Activated naive CD4-positive, alpha-beta T cell treated with anti-CD3 and anti-CD28 coated beads for 36 hours (primary cell): ENCODE data around the gene ATF7. TPM values are rescaled to one million over a fixed set of nuclear protein-coding genes. Genes with fewer than 3 reads are reported as not detected.

Experiments used
- CTCF ChIA-PET: fragments of 350-600 bp; sonication (Branson Sonifier 250); formaldehyde crosslinking; loops from one replicate; lab custom pipeline; 2021; ENCODE audit warnings: antibody characterized with exemption; lab: Charles Lee
- DNase-seq: peaks from one replicate; pipeline ENCODE4 v3.0.0-alpha.2; 2020
- H3K27ac Mint-ChIP-seq: one replicate; pipeline ENCODE4 v1.8.0; 2021; ENCODE audit warnings: mild to moderate bottlenecking, mixed read lengths
- H3K27me3 Mint-ChIP-seq: one replicate; pipeline ENCODE4 v1.8.0; 2021; ENCODE audit warnings: low read depth, mixed read lengths
- H3K36me3 Mint-ChIP-seq: one replicate; pipeline ENCODE4 v1.8.0; 2021; ENCODE audit warnings: low read depth, mixed read lengths
- H3K4me1 Mint-ChIP-seq: one replicate; pipeline ENCODE4 v1.8.0; 2021; ENCODE audit warnings: low read depth, mixed read lengths
- H3K4me3 Mint-ChIP-seq: one replicate; pipeline ENCODE4 v1.8.0; 2021; ENCODE audit warnings: mild to moderate bottlenecking, moderate library complexity, mixed read lengths
- H3K9me3 Mint-ChIP-seq: one replicate; pipeline ENCODE4 v1.8.0; 2021; ENCODE audit warnings: mixed read lengths
- intact Hi-C: fragments of 100-400 bp; cut with micrococcal nuclease; formaldehyde crosslinking; loops from one replicate; pipeline ENCODE4 v1.15.1; 2023
- total RNA-seq, 2 experiments: library from RNA; stranded (reverse); gene quantifications; one replicate each; pipeline ENCODE4 v1.2.3, GENCODE V29; 2021

Gene ATF7
- total RNA-seq, 2 experiments from 2014 or later = 19.7 to 19.8 TPM

GRCh38 chr12:53593031-53593430 lies 33.2 kb downstream of the ATF7 start:
- CTCF ChIA-PET = interaction anchor here (1.4 to 3.3 kb wide), 2 partner anchors 50 to 153 kb away, joined by 3 to 14 read pairs; no protein-coding TSS in a partner anchor
- intact Hi-C loops = no loop called here

GRCh38 chr12:53592426-53592825 lies 33.8 kb downstream of the ATF7 start:
- H3K27ac Mint-ChIP-seq = no peak overlapping the region
- H3K4me3 Mint-ChIP-seq = no peak overlapping the region
- DNase-seq = no peak
- H3K36me3 Mint-ChIP-seq = no peaks in the 10 kb centered on the region
- no peaks in the 10 kb centered on the region for H3K9me3 Mint-ChIP-seq
- peaks cover 40% of the 10 kb centered on the region for H3K4me1 Mint-ChIP-seq
- intact Hi-C loops = no loop called here
- CTCF ChIA-PET = interaction anchor here (3.3 kb wide), 1 partner anchor 49 kb away, joined by 14 read pairs; no protein-coding TSS in a partner anchor
- no peaks in the 10 kb centered on the region for H3K27me3 Mint-ChIP-seq

More at GRCh38 chr12:53593031-53593430, 33.2 kb downstream of the ATF7 start:
- H3K27ac Mint-ChIP-seq = no peak overlapping the region
- no peaks in the 10 kb centered on the region for H3K27me3 Mint-ChIP-seq
- no peak overlapping the region for H3K4me3 Mint-ChIP-seq
- H3K4me1 Mint-ChIP-seq = peaks cover 38% of the 10 kb centered on the region
- no peaks in the 10 kb centered on the region for H3K9me3 Mint-ChIP-seq
- DNase-seq = no peak
- H3K36me3 Mint-ChIP-seq = peaks cover 2% of the 10 kb centered on the region

- intact Hi-C loops = no loop called here
These were observed 34.6 kb downstream of the ATF7 start for GRCh38 chr12:53591301-53592206.

GRCh38 chr12:53590652-53591051 lies 35.5 kb downstream of the ATF7 start:
- Mint-ChIP-seq H3K27ac (no peak overlapping the region), H3K4me3 (no peak overlapping the region), H3K4me1 (peaks cover 45% of the 10 kb centered on the region), H3K27me3 (no peaks in the 10 kb centered on the region), H3K9me3 (no peaks in the 10 kb centered on the region), H3K36me3 (no peaks in the 10 kb centered on the region)
- no peak for DNase-seq
- CTCF ChIA-PET = interaction anchor here (3.3 kb wide), 1 partner anchor 47 kb away, joined by 14 read pairs; no protein-coding TSS in a partner anchor
- intact Hi-C loops = no loop called here

More at GRCh38 chr12:53591301-53592206, 34.6 kb downstream of the ATF7 start:
- Mint-ChIP-seq H3K27me3 (no peaks in the 10 kb centered on the region), H3K27ac (no peak overlapping the region), H3K36me3 (no peaks in the 10 kb centered on the region), H3K4me1 (peaks cover 44% of the 10 kb centered on the region), H3K4me3 (no peak overlapping the region), H3K9me3 (no peaks in the 10 kb centered on the region)
- DNase-seq = no peak
- CTCF ChIA-PET = interaction anchor here (0.6 to 3.3 kb wide), 5 partner anchors 8 to 79 kb away, joined by 3 to 14 read pairs (median 3); no protein-coding TSS in a partner anchor

- no peaks in the 10 kb centered on the region for H3K36me3 Mint-ChIP-seq
- DNase-seq = no peak
- CTCF ChIA-PET = interaction anchor here (1.2 to 1.7 kb wide), 2 partner anchors 46 to 145 kb away, joined by 3 to 7 read pairs; no protein-coding TSS in a partner anchor
- no peak overlapping the region for H3K4me3 Mint-ChIP-seq
- no peak overlapping the region for H3K27ac Mint-ChIP-seq
- peaks cover 45% of the 10 kb centered on the region for H3K4me1 Mint-ChIP-seq
- H3K27me3 Mint-ChIP-seq = no peaks in the 10 kb centered on the region
- intact Hi-C loops = loop anchor here (5.0 kb wide), 1 partner anchor 48 kb away; no protein-coding TSS in a partner anchor
- no peaks in the 10 kb centered on the region for H3K9me3 Mint-ChIP-seq
These were observed 36.3 kb downstream of the ATF7 start for GRCh38 chr12:53589915-53590314.

GRCh38 chr12:53589423-53589822 lies 36.8 kb downstream of the ATF7 start:
- CTCF ChIA-PET = interaction anchor here (0.6 to 1.7 kb wide), 3 partner anchors 46 to 145 kb away, joined by 3 to 7 read pairs (median 4); no protein-coding TSS in a partner anchor
- H3K27ac Mint-ChIP-seq = no peak overlapping the region
- intact Hi-C loops = loop anchor here (5.0 kb wide), 1 partner anchor 47 kb away; no protein-coding TSS in a partner anchor
- H3K4me1 Mint-ChIP-seq = peaks cover 45% of the 10 kb centered on the region
- H3K4me3 Mint-ChIP-seq = no peak overlapping the region
- DNase-seq = no peak
- no peaks in the 10 kb centered on the region for H3K27me3 Mint-ChIP-seq
- no peaks in the 10 kb centered on the region for H3K36me3 Mint-ChIP-seq
- no peaks in the 10 kb centered on the region for H3K9me3 Mint-ChIP-seq

GRCh38 chr12:53588123-53588522 lies 38.1 kb downstream of the ATF7 start:
- no peak for DNase-seq
- no peak overlapping the region for H3K4me3 Mint-ChIP-seq
- no peaks in the 10 kb centered on the region for H3K9me3 Mint-ChIP-seq
- peaks cover 45% of the 10 kb centered on the region for H3K4me1 Mint-ChIP-seq
- CTCF ChIA-PET = interaction anchor here (0.6 kb wide), 1 partner anchor 25 kb away, joined by 6 read pairs; no protein-coding TSS in a partner anchor
- no peaks in the 10 kb centered on the region for H3K27me3 Mint-ChIP-seq
- no peak overlapping the region for H3K27ac Mint-ChIP-seq
- intact Hi-C loops = loop anchor here (1.0 to 5.0 kb wide), 2 partner anchors 27 to 46 kb away; no protein-coding TSS in a partner anchor
- H3K36me3 Mint-ChIP-seq = no peaks in the 10 kb centered on the region

- H3K27ac Mint-ChIP-seq = peak overlapping the region; percentile 4
- H3K9me3 Mint-ChIP-seq = no peaks in the 10 kb centered on the region
- peaks cover 37% of the 10 kb centered on the region for H3K4me1 Mint-ChIP-seq
- no peak for DNase-seq
- CTCF ChIA-PET = interaction anchor here (0.7 to 1.2 kb wide), 2 partner anchors 26 to 812 kb away, joined by 3 read pairs; no protein-coding TSS in a partner anchor
- intact Hi-C loops = loop anchor here (5.0 kb wide), 1 partner anchor 44 kb away; no protein-coding TSS in a partner anchor
- H3K27me3 Mint-ChIP-seq = no peaks in the 10 kb centered on the region
- H3K36me3 Mint-ChIP-seq = no peaks in the 10 kb centered on the region
- H3K4me3 Mint-ChIP-seq = no peak overlapping the region
These were observed 39.4 kb downstream of the ATF7 start for GRCh38 chr12:53586745-53587144.

GRCh38 chr12:53585448-53586125 lies 40.6 kb downstream of the ATF7 start:
- Mint-ChIP-seq H3K27me3 (no peaks in the 10 kb centered on the region), H3K4me3 (no peak overlapping the region), H3K9me3 (no peaks in the 10 kb centered on the region), H3K27ac (no peak overlapping the region), H3K36me3 (no peaks in the 10 kb centered on the region), H3K4me1 (peaks cover 29% of the 10 kb centered on the region)
- intact Hi-C loops = loop anchor here (5.0 kb wide), 1 partner anchor 43 kb away; no protein-coding TSS in a partner anchor
- no peak for DNase-seq
- CTCF ChIA-PET = no interaction called here

- H3K9me3 Mint-ChIP-seq = no peaks in the 10 kb centered on the region
- no peak for DNase-seq
- H3K4me3 Mint-ChIP-seq = no peak overlapping the region
- H3K27me3 Mint-ChIP-seq = no peaks in the 10 kb centered on the region
- CTCF ChIA-PET = no interaction called here
- H3K27ac Mint-ChIP-seq = no peak overlapping the region
- intact Hi-C loops = no loop called here
- peaks cover 31% of the 10 kb centered on the region for H3K4me1 Mint-ChIP-seq
- H3K36me3 Mint-ChIP-seq = peaks cover 9% of the 10 kb centered on the region
These were observed 46.6 kb downstream of the ATF7 start for GRCh38 chr12:53579545-53579955.

GRCh38 chr12:53578783-53579182 lies 47.4 kb downstream of the ATF7 start:
- H3K27me3 Mint-ChIP-seq = no peaks in the 10 kb centered on the region
- H3K4me3 Mint-ChIP-seq = no peak overlapping the region
- no peaks in the 10 kb centered on the region for H3K9me3 Mint-ChIP-seq
- no peak overlapping the region for H3K27ac Mint-ChIP-seq
- DNase-seq = no peak
- CTCF ChIA-PET = interaction anchor here (0.8 to 1.0 kb wide), 3 partner anchors 25 to 168 kb away, joined by 3 to 5 read pairs (median 4); no protein-coding TSS in a partner anchor
- intact Hi-C loops = loop anchor here (1.0 kb wide), 1 partner anchor 35 kb away; no protein-coding TSS in a partner anchor
- peaks cover 9% of the 10 kb centered on the region for H3K36me3 Mint-ChIP-seq
- peaks cover 36% of the 10 kb centered on the region for H3K4me1 Mint-ChIP-seq
